22Rv1 (cell line): ENCODE results near the gene ZNF783.
"Not testable (repeated sequence)": the region's sequence is repeated elsewhere in the genome, so short reads cannot be mapped to it uniquely, and the experiment has no call there.

Source experiments
- CTCF ChIP-seq: fragments of 450-650 bp; IDR thresholded peaks from 2 replicates; pipeline ENCODE4 v1.5.1; 2017; ENCODE audit warnings: mild to moderate bottlenecking
- ZFX ChIP-seq: fragments of 450-650 bp; IDR thresholded peaks from 2 replicates; pipeline ENCODE4 v1.6.1; 2017; ENCODE audit warnings: antibody characterized with exemption, borderline replicate concordance

DNA sequence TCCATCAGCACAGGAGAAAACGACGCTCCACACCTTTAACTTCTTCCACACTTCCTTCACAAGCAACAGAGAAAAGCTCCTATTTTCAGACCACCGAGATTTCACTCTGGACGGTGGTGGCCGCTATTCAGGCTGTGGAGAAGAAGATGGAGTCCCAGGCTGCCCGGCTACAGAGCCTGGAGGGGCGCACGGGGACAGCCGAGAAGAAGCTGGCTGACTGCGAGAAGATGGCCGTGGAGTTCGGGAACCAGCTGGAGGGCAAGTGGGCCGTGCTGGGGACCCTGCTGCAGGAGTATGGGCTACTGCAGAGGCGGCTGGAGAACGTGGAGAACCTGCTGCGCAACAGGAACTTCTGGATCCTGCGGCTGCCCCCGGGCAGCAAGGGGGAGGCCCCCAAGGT, 11.8 kb upstream of the ZNF783 start:
- not testable (repeated sequence) for TF ChIP-seq ZFX, CTCF
